Heart right ventricle (tissue), 16 donors: ENCODE results near the gene NOVA2. TPM values are rescaled to one million over a fixed set of nuclear protein-coding genes. Genes with fewer than 3 reads are reported as not detected.
A peak's percentile ranks its signal among the peaks of the same experiment; 100 is the strongest.

ENCODE experiments used
- ATAC-seq, 8 donors: fragments of 200-7000 bp; cut with Tn5 transposase; one replicate each; pipeline ENCODE4 v1.9.1; 2020; ENCODE audit warnings: mild to moderate bottlenecking in 8 of 8, moderate library complexity in 8 of 8, moderate number of reproducible peaks in 1 of 8
- DNase-seq, 2 donors: peaks; one replicate each; pipeline ENCODE4 v3.0.0-alpha.2; 2020
- H3K27ac ChIP-seq, 10 donors: fragments of 200-600 bp; sonication (generic) in 2 of 10; one replicate each; pipeline versions ENCODE4 v1.5.0 to v1.8.0; 2020 to 2022; ENCODE audit warnings: mild to moderate bottlenecking in 3 of 10
- H3K27me3 ChIP-seq, 7 donors: fragments of 200-600 bp; one replicate each; pipeline ENCODE4 v1.8.0; 2021 to 2022; ENCODE audit warnings: mild to moderate bottlenecking in 2 of 7
- H3K36me3 ChIP-seq, 9 donors: fragments of 200-600 bp; sonication (generic) in 1 of 9; one replicate each; pipeline versions ENCODE4 v1.5.0 to v1.8.0; 2020 to 2022; ENCODE audit warnings: mild to moderate bottlenecking in 2 of 9
- H3K4me1 ChIP-seq, 9 donors: fragments of 200-600 bp; sonication (generic) in 1 of 9; one replicate each; pipeline versions ENCODE4 v1.5.0 to v1.8.0; 2020 to 2022; ENCODE audit warnings: mild to moderate bottlenecking in 4 of 9
- H3K4me3 ChIP-seq, 10 donors: fragments of 200-600 bp; sonication (generic) in 2 of 10; one replicate each; pipeline versions ENCODE4 v1.5.0 to v1.8.0; 2020 to 2022; ENCODE audit warnings: mild to moderate bottlenecking in 7 of 10, moderate library complexity in 2 of 10
- H3K9me3 ChIP-seq, 11 donors: fragments of 200-600 bp in 10 of 11; sonication (generic) in 2 of 11; one replicate each; pipeline versions ENCODE4 v1.5.0 to v1.8.0; 2013 to 2022; ENCODE audit warnings: mild to moderate bottlenecking in 2 of 11, control low read depth in 1 of 11, moderate library complexity in 1 of 11
- WGBS, 2 donors: extraction: QIAGEN DNeasy Blood & Tissue Kit; methylation state at CpG; one replicate each; pipeline ENCODE4 v1.1.7; 2013; ENCODE audit warnings: inconsistent platforms in 1 of 2; 5-methylcytosine and 5-hydroxymethylcytosine counted together
- intact Hi-C, 10 donors: fragments of 100-400 bp; cut with DNase I; formaldehyde crosslinking; loops; one replicate each; pipeline versions ENCODE4 v1.11.1 to v1.14.2; 2022
- polyA plus RNA-seq, 2 donors: library from polyadenylated mRNA; stranded (reverse); fragments of 200-250 nt; gene quantifications; one replicate each; pipeline ENCODE4 v1.2.3, GENCODE V29; 2013
- total RNA-seq, 10 donors: library from RNA; stranded (reverse); fragmentation: NEBNext Ultra II Directional in 3 of 10; extraction: Animal tissue kit (Norgen Biotek cat#: 25700) in 3 of 10; gene quantifications; one replicate each; pipeline versions ENCODE4 v1.2.1 to v1.2.4, GENCODE V29; 2021 to 2023
- TF ChIP-seq, protein P1 (sequence below), 9 donors: fragments of 200-600 bp; sonication (generic) in 2 of 9; IDR thresholded peaks; one replicate each; pipeline versions ENCODE4 v1.5.0 to v1.8.0; 2021 to 2022; ENCODE audit warnings: antibody characterized with exemption in 9 of 9, mild to moderate bottlenecking in 5 of 9, moderate library complexity in 1 of 9
- donor health status: Arrhythmogenic right ventricular cardiomyopathy.
- donor health status: ischemic (EF 13 %, LVEDD 7.1; RV severe dilation, severe dysfunction).
- donor health status: healthy with polysubstance abuse.
- donor health status: DM: no; HTN: yes; CAD: no.
- donor health status: DM: no; HTN: no; CAD: no.
- donor health status: ischemic (EF 25% LVEDD 6.9; RV normal size, moderate dysfunction).
- donor health status: ischemic (EF 25% LVEDD 5.7; RV mildly dilated, moderate dysfunction).
- donor health status: healthy.
- donor health status: DM: yes; HTN: yes; CAD: no.
- donor health status: Ischemic cardiomyopathy.
- donor health status: ischemic (EF 35%, LVEDD 5.7; RV mildly dilated, moderate dysfunction).
- donor health status: nonischemic (EF 11% LVEDD 7.7; RV severe dilation, severe dysfunction).
- donor health status: DM: yes; HTN: yes; CAD: no.
- donor health status: PGD.
- donor health status: ischemic (EF 29% LVEDD 5.4; RV normal size, mild dysfunction).
- donor health status: nonischemic (EF 23%, LVEDD 6.1; RV moderate dilation, normal function).

NOVA2 gene
- total and polyA plus RNA-seq, 12 donors: 1.6 to 8.2 (median 5.9) TPM

DNA sequence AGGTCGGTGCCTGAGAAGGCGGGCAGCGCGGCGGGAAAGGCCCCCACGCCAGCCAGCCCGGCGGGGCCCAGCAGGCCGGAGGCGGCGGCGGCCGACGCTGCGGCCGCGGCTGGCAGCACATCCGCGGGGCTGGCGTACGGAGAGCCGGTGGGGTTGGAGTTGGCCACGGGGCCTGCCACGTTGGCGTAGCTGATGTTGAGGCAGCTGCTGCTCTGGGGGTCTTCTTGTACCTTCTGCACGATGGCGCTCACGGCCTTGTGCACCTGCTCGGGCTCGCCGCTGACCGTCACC, 33.2 kb downstream of the NOVA2 start:
- no peaks in the 10 kb centered on the region for H3K9me3 ChIP-seq
- intact Hi-C loops: no loop called here
- DNase-seq (no peak), ATAC-seq (no peak)
- TF ChIP-seq, protein P1, sequence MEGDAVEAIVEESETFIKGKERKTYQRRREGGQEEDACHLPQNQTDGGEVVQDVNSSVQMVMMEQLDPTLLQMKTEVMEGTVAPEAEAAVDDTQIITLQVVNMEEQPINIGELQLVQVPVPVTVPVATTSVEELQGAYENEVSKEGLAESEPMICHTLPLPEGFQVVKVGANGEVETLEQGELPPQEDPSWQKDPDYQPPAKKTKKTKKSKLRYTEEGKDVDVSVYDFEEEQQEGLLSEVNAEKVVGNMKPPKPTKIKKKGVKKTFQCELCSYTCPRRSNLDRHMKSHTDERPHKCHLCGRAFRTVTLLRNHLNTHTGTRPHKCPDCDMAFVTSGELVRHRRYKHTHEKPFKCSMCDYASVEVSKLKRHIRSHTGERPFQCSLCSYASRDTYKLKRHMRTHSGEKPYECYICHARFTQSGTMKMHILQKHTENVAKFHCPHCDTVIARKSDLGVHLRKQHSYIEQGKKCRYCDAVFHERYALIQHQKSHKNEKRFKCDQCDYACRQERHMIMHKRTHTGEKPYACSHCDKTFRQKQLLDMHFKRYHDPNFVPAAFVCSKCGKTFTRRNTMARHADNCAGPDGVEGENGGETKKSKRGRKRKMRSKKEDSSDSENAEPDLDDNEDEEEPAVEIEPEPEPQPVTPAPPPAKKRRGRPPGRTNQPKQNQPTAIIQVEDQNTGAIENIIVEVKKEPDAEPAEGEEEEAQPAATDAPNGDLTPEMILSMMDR (IDR thresholded peaks at IDR 0.05): no peak
- peaks cover 0 to 17% (median 0%) of the 10 kb centered on the region in 9 donors for H3K4me1 ChIP-seq
- peak overlapping the region in 2 of 10 donors; percentile 8 to 14 for H3K4me3 ChIP-seq
- WGBS, 2 donors: 56 to 65% methylated on average over 21 to 32 of the region's 32 CpGs
- H3K27me3 ChIP-seq: peaks cover 0 to 49% (median 16%) of the 10 kb centered on the region in 7 donors
- peaks cover 0 to 62% (median 0%) of the 10 kb centered on the region in 9 donors for H3K36me3 ChIP-seq
- H3K27ac ChIP-seq: no peak overlapping the region

DNA sequence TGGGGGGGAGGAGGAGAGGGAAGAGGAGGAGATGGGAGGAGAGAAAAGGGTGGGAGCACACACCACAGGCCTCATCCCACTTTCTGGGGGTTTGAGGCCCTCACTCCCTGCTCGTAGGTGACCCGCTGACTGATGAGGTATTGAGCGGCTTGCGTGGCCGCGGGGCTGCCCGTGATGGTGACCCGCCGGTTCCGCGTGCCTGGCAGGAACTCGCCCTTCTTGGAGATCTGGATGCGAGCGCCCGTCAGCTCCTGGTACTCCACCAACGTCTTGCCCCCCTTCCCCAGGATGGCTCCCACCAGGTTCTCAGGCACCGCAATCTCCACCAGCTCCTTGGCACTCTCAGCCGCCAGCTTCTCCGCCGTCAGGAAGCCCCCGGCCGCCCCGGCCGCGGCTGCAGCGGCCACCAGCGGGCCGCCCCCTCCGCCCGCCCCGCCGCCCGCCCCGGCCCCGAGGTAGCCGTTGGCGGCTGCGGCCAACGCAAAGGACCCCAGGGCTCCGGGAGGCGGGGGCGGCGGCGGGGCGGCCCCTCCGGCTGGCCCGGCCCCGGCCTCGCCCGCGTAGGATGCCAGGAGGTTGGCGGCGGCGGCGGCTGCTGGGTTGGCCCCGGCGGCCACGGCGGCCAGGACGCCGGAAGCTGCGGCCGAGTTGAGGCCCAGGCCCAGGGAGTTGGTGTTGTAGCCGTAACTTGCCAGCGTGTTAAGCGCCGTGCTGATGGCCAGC, 33.7 kb downstream of the NOVA2 start:
- H3K27ac ChIP-seq: peak overlapping the region in 1 of 10 donors; percentile 21
- peak overlapping the region in 2 of 10 donors; percentile 8 to 14 for H3K4me3 ChIP-seq
- intact Hi-C loops: no loop called here
- H3K36me3 ChIP-seq: peaks cover 0 to 57% (median 0%) of the 10 kb centered on the region in 9 donors
- peaks cover 0 to 17% (median 0%) of the 10 kb centered on the region in 9 donors for H3K4me1 ChIP-seq
- TF ChIP-seq, protein P1 (IDR thresholded peaks at IDR 0.05): no peak
- no peaks in the 10 kb centered on the region for H3K9me3 ChIP-seq
- H3K27me3 ChIP-seq: peaks cover 0 to 55% (median 21%) of the 10 kb centered on the region in 7 donors
- DNase-seq (no peak), ATAC-seq (peak in 1 of 8 donors; percentile 26)
- 37 to 40% methylated on average over 47 to 67 of the region's 67 CpGs for WGBS, 2 donors

DNA sequence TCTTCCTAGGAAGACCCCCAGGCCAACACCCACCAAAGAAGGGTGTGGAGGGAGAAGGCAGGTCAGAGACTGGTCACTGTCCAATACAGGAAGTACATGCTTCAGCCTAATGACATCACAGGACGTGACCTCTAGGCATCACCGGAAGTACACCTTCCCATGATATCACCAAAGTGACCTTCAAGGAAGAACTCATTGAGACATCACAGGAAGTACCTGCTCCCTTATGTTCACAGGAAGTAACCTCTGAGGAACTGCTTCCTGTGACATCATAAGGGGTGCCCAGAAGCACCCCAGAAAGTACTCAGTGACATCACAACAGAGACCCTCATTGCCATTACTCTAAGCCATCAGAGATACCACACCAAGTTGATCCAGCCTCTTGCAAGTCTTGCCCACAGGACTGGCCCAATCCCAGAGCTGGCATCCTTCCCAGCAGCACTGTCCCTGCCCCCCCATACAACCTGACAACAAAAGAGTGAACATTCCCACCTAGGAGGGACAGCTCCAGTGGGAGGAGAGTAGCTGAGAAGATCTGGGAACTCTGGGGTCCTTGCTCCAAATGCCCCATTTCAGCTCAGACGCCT, 34.8 kb downstream of the NOVA2 start:
- Histone ChIP-seq H3K36me3 (peaks cover 0 to 46% (median 0%) of the 10 kb centered on the region in 9 donors), H3K9me3 (no peaks in the 10 kb centered on the region), H3K4me1 (peaks cover 0 to 17% (median 0%) of the 10 kb centered on the region in 9 donors), H3K4me3 (no peak overlapping the region), H3K27me3 (peaks cover 0 to 66% (median 28%) of the 10 kb centered on the region in 7 donors), H3K27ac (peak overlapping the region in 2 of 10 donors; percentile 21 to 25)
- ATAC-seq (peak in 1 of 8 donors; percentile 71), DNase-seq (no peak)
- WGBS, 2 donors: 74 to 84% methylated on average over 3 of the region's 3 CpGs
- TF ChIP-seq, protein P1 (IDR thresholded peaks at IDR 0.05): no peak
- intact Hi-C loops: no loop called here

DNA sequence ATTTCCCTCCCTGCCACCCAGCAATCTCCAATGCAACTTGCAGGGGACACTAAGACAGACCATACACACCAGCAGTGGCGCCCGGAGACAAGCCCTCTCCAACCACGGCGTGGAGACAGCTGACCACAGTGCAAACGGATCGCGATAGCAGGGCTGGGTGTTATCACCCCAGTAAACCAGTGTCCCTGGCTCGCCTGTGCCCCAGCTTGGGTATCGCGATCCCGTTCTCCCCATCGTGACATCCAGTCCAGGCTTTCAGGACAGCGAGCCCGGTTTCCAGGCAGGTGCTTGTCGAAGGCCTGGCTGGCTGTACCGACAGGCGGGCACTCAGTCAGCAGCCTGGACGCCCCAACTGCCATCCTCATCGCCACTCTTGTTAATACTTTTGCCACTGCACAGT, 38.4 kb downstream of the NOVA2 start:
- WGBS, 2 donors: 71% methylated on average over 19 of the region's 19 CpGs

More for the DNA sequence above, 38.4 kb downstream of the NOVA2 start:
- TF ChIP-seq, protein P1 (IDR thresholded peaks at IDR 0.05): no peak
- peaks cover 0 to 24% (median 0%) of the 10 kb centered on the region in 9 donors for H3K36me3 ChIP-seq
- ATAC-seq (no peak), DNase-seq (no peak)
- H3K4me1 ChIP-seq: peaks cover 0 to 17% (median 0%) of the 10 kb centered on the region in 9 donors
- intact Hi-C loops: no loop called here
- no peak overlapping the region for H3K27ac ChIP-seq
- no peak overlapping the region for H3K4me3 ChIP-seq
- H3K27me3 ChIP-seq: peaks cover 0 to 56% (median 32%) of the 10 kb centered on the region in 7 donors
- H3K9me3 ChIP-seq: no peaks in the 10 kb centered on the region
